ENCODE measurements around the gene ATRAID.

ATRAID gene

GRCh38 chr2:27258051-27258450, 46.2 kb downstream of the ATRAID start:
- Histone ChIP-seq H3K27ac (no peak overlapping the region), H3K4me3 (ENCODE audit: low read depth in 1 of 2, low read length in 1 of 2) (no peak overlapping the region), H3K27me3 (peaks cover 93% of the 10 kb centered on the region), H3K36me3 (no peaks in the 10 kb centered on the region), H3K9me3 (no peaks in the 10 kb centered on the region), H3K4me1 (ENCODE audit: control insufficient read depth in 1 of 2, insufficient read depth in 1 of 2, low read depth in 1 of 2, low read length in 1 of 2) (peaks cover 6 to 11% of the 10 kb centered on the region in 2 experiments)
- TF ChIP-seq CTCF (IDR thresholded peaks at IDR 0.05) = no peak

GRCh38 chr2:27261241-27261925, 49.5 kb downstream of the ATRAID start:
- H3K36me3 ChIP-seq = no peaks in the 10 kb centered on the region
- TF ChIP-seq CTCF (IDR thresholded peaks at IDR 0.05) = no peak
- peaks cover 99% of the 10 kb centered on the region for H3K27me3 ChIP-seq
- peaks cover 20 to 33% of the 10 kb centered on the region in 2 experiments for H3K4me1 ChIP-seq (ENCODE audit: control insufficient read depth in 1 of 2, insufficient read depth in 1 of 2, low read depth in 1 of 2, low read length in 1 of 2)
- H3K4me3 ChIP-seq (ENCODE audit: low read depth in 1 of 2, low read length in 1 of 2) = no peak overlapping the region
- H3K9me3 ChIP-seq = no peaks in the 10 kb centered on the region
- no peak overlapping the region for H3K27ac ChIP-seq

GRCh38 chr2:27261926-27262298, 50.1 kb downstream of the ATRAID start:
- no peak overlapping the region for H3K4me3 ChIP-seq (ENCODE audit: low read depth in 1 of 2, low read length in 1 of 2)
- H3K27ac ChIP-seq = no peak overlapping the region
- peaks cover 99% of the 10 kb centered on the region for H3K27me3 ChIP-seq
- TF ChIP-seq CTCF (IDR thresholded peaks at IDR 0.05) = no peak
- H3K9me3 ChIP-seq = no peaks in the 10 kb centered on the region
- no peaks in the 10 kb centered on the region for H3K36me3 ChIP-seq
- peaks cover 20 to 33% of the 10 kb centered on the region in 2 experiments for H3K4me1 ChIP-seq (ENCODE audit: control insufficient read depth in 1 of 2, insufficient read depth in 1 of 2, low read depth in 1 of 2, low read length in 1 of 2)

GRCh38 chr2:27262379-27263286, 50.8 kb downstream of the ATRAID start, which contains the start of gene SLC30A3:
Gene SLC30A3 (minus strand): TSS chr2:27263047. CDS start chr2:27262906, 141 bp downstream.
- H3K4me3 ChIP-seq (ENCODE audit: low read depth in 1 of 2, low read length in 1 of 2) = peak within 1 kb of the TSS; percentile 23 to 53
- no peaks in the 10 kb centered on the region for H3K36me3 ChIP-seq
- no peak for TF ChIP-seq CTCF (IDR thresholded peaks at IDR 0.05)
- H3K27ac ChIP-seq = no peak within 1 kb of the TSS
- H3K9me3 ChIP-seq = no peaks in the 10 kb centered on the region
- H3K27me3 ChIP-seq = peaks cover 99% of the 10 kb centered on the region
- H3K4me1 ChIP-seq (ENCODE audit: control insufficient read depth in 1 of 2, insufficient read depth in 1 of 2, low read depth in 1 of 2, low read length in 1 of 2) = peaks cover 20 to 33% of the 10 kb centered on the region in 2 experiments

GRCh38 chr2:27263287-27264252, 51.7 kb downstream of the ATRAID start:
- peaks cover 100% of the 10 kb centered on the region for H3K27me3 ChIP-seq
- no peak for TF ChIP-seq CTCF (IDR thresholded peaks at IDR 0.05)
- peaks cover 20 to 33% of the 10 kb centered on the region in 2 experiments for H3K4me1 ChIP-seq (ENCODE audit: control insufficient read depth in 1 of 2, insufficient read depth in 1 of 2, low read depth in 1 of 2, low read length in 1 of 2)
- no peak overlapping the region for H3K27ac ChIP-seq
- H3K36me3 ChIP-seq = no peaks in the 10 kb centered on the region
- peak overlapping the region in 1 of 2 experiments; percentile 53 for H3K4me3 ChIP-seq (ENCODE audit: low read depth in 1 of 2, low read length in 1 of 2)
- no peaks in the 10 kb centered on the region for H3K9me3 ChIP-seq
